Nucleus accumbens (tissue), 56 donors: Measurements from ENCODE around the gene SIGLEC7.

Source experiments
- DNase-seq, 56 donors: peaks; one replicate each; lab custom pipeline; 2025; lab: John Stamatoyannopoulos, UW

Gene SIGLEC7

GRCh38 chr19:51161867-51162496, 19.9 kb downstream of the SIGLEC7 start:
- DNase-seq, result no peak

GRCh38 chr19:51163257-51163656, 21.2 kb downstream of the SIGLEC7 start:
- DNase-seq, result no peak

GRCh38 chr19:51164215-51164614, 22.1 kb downstream of the SIGLEC7 start:
- no peak for DNase-seq

GRCh38 chr19:51166846-51167490, 24.9 kb downstream of the SIGLEC7 start:
- peak in 11 of 56 donors; percentile 1 to 41 (median 10) for DNase-seq

GRCh38 chr19:51168564-51169282, 26.6 kb downstream of the SIGLEC7 start:
- no peak for DNase-seq

DNA sequence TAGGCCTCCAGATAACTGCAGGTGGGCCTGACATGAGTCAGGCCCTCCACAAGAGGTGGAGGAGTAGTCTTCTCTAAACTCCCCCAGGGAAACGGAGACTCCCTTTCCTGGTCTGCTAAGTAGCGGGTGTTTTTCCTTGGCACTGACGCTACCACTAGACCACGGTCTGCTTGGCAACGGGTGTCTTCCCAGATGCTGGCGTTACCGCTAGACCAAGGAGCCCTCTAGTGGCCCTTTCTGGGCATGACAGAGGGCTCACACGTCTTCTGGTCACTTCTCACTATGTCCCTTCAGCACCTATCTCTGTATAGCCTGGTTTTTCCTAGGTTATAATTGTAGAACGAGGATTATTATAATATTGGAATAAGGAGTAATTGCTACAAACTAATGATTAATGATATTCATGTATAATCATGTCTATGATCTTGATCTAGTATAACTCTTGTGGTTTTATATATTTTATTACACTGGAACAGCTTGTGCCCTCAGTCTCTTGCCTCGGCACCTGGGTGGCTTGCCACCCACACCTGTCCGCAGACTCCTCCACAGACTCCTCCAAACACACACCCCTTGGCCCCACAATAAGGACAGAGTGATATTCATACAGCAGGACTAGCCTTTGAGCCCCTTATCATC, 27.3 kb downstream of the SIGLEC7 start:
- peak in 39 of 56 donors; percentile 2 to 73 (median 24) for DNase-seq

DNA sequence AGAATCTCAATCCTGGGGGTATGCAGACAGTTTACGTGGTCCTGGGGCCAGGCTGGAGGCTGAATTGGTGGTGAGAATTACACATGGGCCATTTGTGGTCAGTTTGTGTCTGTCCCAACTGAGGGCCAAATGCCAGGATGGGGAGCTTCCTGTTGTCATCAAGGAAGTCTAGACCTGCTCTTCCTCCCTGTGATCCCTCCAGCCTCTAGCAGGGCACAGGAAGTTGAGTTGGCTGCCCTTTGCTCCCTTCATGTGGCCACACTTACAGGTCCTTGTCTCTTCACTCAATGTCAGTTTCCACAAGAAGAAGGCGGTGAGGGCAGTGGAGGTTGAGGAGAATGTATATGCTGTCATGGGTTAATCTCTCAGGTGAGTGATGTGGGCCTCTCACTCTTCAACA, 30.1 kb downstream of the SIGLEC7 start:
- no peak for DNase-seq

DNA sequence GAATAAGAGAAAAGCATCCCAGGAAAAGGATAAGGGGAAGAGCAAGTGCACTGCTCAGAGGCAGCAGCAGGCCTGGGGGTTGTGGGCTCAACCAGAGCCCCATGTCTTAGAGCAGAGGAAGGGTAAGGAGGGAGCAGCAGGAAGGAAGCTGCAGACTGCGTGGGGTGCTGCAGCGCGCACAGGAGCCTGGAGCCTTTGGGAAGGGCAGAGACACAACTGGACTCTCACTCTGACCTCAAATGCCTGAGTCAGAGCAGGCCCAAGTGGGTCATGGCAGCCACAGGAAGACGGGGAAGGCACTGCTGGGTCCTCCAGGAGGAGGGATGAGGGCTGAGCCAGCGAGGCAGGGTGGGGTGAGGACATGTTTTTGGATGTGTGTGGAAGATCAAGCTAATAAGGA, 31.6 kb downstream of the SIGLEC7 start:
- DNase-seq, result no peak

- DNase-seq, result no peak
Measured at GRCh38 chr19:51179256-51179655, 37.2 kb downstream of the SIGLEC7 start.

DNA sequence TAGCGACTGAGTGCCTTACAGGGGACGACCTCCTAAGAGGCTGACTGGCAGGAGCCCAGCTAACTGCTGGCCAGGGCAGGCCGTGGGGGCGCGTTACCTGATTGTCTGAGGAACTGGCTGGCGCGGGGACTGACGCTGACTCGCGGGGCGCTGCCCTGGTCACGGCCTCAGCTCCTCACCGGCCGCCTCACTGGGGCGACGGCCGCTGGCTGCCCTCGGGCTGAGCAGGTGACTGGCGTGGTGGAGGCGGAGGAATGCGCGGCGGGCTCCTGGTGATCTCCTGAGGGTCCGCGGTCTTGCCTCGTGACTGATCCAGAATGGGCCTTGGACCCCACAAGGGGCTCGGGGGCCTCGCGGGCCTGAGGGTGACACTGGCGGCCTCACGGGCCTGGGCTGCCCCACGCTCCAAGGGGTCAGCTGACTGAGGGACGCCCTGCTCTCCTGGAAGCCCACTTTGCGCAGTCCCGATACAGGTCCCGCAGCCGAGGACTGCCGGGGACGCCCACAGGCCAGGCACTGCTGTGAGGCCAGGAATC, 39.3 kb downstream of the SIGLEC7 start:
- DNase-seq, result no peak

GRCh38 chr19:51181913-51182419, 39.9 kb downstream of the SIGLEC7 start:
- DNase-seq, result peak in 2 of 56 donors; percentile 28 to 31

- no peak for DNase-seq
Measured at GRCh38 chr19:51183629-51184028, 41.5 kb downstream of the SIGLEC7 start.

GRCh38 chr19:51185069-51185867, 43.2 kb downstream of the SIGLEC7 start:
- DNase-seq, result no peak

DNA sequence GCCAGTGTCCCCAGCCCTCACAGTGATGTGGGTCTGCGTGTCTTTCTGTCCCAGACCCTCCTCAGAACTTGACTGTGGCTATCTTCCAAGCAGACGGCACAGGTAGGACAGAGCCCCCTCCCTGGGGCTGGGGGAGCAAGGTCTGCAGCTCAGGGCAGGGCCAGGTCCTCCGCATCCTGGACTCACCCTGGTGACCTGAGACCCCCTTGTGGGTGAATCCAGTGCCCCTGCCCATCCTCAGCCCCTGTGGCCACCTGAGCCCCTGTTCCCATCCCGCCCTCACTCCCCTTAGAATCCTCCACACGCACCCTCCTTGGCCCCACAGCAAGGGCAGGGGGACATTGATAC, 43.7 kb downstream of the SIGLEC7 start:
- DNase-seq, result no peak

GRCh38 chr19:51186323-51186722, 44.2 kb downstream of the SIGLEC7 start:
- DNase-seq, result no peak

DNA sequence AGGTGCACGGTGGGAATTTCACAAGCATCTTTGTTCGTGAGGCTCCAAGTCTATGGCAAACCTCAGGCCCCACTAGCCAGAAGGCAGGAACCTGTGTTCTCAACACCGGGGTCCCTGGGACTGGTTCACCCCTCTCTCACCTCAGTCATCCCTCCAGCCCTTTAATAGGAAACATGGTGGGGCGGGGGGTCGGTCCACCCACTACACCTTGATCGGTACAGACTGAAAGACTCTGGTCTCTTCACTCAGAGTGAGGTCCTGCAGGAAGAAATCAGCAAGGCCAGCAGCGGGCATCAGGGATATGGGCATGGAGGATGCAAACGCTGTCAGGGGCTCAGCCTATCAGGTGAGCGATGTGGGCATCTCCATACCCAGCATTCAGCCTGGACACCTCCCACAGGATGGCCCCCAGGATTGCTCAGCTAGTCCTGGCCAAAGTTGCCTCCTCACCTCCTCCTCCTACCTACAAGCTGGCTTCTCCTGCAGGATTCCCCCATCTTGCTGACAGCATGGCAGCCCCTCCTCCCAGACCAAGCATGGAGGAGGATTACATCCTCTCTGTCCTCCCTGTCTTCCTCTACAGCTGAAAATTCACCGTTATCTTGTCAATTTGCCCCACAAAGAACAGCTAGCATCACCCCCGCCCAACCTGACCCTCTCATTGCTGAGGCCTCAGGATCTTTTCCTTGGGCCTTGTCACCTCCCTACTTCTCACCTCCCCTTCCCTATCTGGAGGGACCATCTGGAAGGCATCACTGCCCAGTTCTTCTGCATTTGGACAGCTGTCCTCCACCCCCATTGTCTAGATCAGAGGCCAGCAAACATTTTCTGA, 45.5 kb downstream of the SIGLEC7 start:
- DNase-seq, result no peak

GRCh38 chr19:51188227-51188559, 46.1 kb downstream of the SIGLEC7 start:
- no peak for DNase-seq

DNA sequence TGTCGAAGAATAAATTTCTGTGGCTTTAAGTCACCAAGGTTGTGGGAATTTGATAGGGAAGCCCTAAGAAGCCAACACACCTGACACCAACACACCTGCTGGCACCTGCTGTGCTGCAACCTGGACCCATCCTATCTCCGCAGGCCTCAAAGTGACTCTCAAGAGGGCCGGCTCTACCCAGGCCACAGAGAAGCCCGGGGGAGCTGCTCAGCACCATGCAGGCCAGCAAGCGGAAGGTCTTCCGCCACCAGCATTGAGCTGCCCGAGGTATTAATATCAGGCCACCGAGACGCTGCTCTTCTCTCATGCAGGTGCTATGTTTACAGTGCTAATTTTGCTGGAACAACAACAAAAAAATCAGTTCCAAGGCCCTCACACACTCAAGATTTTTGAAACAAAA, 50.6 kb downstream of the SIGLEC7 start:
- no peak for DNase-seq
